ENCODE data around the gene PSMD1.
A peak's percentile ranks its signal among the peaks of the same experiment; 100 is the strongest.

PSMD1 gene

DNA sequence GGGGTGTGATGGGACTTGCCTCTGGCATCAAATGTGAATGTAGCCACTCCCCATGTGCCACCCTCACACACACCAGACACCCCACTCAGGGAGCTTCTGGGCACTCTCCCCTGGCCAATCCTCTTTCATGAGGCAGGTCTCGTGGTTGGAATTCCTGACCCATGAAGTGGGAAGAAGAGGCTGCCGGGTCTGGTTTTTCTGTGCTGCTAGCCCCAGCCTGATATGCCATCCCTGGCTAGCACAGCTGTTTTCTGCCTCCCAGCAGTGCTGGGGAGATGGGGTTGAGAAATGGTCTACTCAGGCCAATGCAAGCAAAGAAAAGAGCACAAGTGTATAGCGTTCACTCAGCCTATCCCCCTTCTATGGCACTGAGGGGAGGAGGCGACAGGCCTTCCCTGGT, 20.5 kb upstream of the PSMD1 start:
- DNase-seq (ENCODE audit: low read depth in 2 of 2): no peak

DNA sequence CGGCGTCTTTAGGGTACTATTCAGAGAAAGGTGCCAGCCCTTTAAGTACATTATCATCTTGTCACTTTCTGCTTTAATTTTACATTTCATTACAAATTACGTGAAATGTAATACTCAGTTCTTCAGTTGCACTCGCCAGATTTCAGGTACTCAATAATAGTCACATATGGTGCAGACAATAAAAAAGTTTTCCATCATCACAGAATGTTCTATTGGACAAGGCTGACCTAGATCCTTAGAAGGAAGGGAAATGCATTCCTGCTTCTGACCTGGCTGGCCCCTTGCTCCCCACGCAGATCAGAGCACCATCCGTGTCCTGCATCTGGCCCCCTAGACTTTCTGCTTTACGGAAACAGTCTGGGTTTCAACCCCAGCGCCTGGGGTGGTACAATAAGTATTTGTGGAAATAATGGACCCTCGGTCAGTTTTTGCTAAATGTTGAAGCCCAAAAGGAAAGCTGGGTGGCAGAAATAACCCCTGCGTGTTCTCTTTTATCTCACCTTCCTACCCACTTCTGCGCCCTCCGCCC, 20.0 kb upstream of the PSMD1 start:
- DNase-seq (ENCODE audit: low read depth in 2 of 2): no peak

DNA sequence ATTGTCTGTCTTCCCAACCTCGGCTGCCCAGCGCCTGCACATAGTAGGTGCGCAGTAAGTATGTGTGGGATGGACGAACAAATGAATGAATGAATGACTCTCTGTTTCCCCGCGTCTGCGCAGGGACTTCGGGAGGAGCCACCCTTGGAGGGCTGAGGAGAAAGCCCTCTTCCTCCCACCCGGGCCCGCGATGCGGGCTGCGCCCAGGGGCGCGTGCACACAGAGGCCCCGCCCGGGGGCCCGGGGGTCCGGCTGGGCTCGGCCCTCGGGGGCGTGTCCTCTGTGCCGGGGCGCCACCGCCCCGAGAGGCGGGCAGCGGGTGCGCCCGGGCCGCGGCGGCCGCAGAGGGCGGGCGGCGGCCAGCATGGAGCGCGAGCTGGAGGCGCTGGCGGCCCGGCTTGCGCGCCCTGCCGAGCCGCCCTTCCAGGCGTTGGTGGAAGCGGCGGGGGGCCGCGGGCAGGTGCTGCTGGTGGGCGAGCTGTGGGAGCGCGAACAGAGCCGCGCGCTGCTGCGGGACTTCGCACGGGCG, 19.4 kb upstream of the PSMD1 start, which contains the start of gene C2orf72:
C2orf72 (plus strand) TSS at position 322 of the 529 bp plus-strand sequence; CDS start at position 365, 43 bp downstream.
- DNase-seq (ENCODE audit: low read depth in 2 of 2): no peak

DNA sequence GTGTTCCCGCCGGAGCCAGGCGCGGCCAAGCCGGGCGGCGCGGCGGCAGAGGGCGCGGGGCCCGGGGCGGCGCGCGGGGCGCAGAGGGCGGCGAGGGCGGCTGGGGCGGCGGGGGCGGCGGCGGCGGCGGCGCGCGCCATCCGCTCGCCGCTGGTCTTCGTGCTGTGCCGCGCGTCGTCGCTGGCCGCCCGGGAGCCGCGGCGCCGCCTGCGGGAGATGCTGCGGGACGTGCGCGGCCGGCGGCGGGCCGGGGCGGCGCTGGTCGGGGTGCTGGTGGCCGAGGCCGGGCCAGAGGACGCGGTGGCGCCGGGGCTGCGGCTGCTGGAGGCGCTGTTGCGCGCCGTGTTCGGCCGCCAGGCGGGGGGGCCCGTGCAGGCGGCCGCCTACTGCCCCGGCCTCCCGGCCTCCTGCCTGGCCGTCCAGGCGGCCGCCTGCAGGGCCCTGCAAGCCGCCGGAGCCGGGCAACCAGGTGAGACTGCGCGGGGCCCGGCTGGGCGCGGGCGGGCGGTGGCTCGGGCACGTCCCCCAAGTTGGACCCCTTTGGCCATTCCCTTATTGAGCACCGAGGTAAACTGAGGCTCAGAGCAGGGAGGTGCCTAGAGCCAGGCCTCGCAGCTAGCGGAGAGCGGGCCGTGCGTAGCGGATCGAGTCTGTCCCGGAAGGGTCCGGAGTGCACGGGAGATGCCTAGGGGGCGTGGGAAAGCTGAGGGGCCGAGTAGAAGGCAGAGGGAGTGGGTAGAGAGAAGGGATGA, 18.8 kb upstream of the PSMD1 start:
- DNase-seq (ENCODE audit: low read depth in 2 of 2): no peak

DNA sequence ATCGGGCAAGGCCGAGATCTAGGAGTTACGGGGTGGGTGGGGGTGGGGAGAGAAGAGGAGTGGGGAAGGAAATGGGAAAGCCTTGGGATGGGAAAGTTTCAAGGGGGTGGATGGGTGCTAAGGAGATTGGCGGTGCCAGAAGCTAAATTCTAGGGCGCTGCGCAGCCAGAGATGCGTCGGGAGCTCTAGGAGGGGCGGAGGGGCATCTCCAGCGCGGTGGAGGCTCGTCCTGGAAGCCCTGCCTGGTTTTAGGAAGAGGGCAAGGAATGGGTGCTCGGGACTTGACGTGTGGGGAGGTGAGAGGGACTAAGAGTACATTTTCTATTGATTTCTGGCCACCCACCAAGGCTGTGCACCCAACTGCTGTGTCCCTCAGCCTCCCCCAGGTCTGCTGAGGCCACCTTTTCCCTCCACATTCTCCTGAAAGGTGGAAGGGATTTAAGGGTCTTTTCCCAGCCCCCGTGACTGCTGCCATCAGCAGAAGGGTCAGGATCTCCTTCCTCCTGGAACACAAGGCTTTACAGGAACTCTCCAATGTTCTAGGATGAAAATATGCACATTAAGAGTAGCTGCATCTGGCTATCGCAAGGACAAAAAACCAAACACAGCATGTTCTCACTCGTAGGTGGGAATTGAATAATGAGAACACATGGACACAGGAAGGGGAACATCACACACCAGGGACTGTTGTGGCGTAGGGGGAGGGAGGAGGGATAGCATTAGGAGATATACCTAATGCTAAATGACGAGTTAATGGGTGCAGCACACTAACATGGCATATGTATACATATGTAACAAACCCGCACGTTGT, 18.0 kb upstream of the PSMD1 start:
- DNase-seq (ENCODE audit: low read depth in 2 of 2): no peak

DNA sequence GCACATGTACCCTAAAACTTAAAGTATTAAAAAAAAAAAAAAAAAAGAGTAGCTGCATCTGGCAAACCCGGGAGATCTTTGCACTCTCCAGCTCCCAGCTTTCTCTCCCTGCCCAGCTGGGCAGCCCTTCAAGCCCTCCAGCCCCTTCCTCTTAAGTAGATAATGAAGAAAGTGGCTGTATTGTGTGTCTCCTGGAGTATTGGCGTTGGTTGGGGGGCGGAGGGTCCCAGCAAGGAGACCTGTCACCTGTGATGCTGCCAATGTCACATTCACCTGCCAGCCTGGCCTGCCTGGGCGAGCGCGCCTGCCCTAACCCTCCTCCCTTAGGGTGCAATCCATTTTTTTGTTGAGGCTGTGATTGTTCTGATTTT, 17.4 kb upstream of the PSMD1 start:
- DNase-seq (ENCODE audit: low read depth in 2 of 2): no peak

DNA sequence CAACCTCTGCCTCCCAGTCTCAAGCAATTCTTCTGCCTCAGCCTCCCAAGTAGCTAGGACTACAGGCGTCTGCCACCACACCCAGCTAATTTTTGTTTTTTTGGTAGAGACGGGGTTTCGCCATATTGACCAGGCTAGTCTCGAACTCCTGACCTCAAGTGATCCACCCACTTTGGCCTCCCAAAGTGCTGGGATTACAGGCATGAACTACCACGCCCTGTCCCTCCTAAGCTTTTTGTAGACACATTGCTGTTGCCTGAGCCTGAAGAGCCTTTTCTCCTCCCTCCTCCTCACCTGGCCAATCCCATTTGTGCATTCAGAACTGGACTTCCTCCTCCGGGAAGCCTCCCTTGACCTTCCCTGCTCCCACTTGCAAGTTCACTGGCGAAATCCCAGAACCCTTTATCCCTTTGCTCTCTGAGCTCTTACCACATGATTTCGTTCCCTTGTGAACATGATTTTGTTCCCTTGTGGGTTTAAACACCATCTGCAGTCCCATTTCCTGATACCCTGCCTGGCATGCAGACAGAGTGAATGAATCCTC, 16.8 kb upstream of the PSMD1 start:
- no peak for DNase-seq (ENCODE audit: low read depth in 2 of 2)

DNA sequence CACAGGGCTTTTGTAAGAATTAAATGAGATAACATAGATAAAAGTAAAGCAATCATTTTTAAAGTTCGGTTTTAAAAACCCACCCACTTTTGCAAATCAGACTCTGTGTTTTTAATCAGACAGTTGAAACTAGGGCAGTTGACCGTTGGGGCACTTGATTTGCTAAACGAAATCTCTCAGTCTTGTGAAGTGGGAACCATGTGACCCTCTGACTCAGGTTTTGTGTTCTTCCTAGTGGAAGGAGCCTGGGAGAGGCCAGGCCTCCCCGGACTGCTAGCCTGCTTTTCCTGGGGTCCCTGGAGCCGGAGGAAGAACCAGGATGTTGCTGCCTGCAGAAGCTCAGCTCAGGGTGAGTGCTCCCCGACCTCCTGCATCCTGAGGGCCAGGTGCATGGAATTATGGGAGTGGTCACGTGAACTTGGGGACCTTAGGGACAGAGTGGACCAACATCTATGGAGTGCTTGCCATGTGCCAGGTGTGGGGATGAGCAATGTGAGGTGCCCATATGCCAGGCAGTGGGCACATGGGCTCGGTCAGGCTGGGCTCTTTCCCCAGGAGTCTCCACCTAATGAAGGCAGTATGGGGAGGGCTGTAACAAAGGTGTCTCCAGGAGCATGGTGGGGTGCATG, 15.5 kb upstream of the PSMD1 start:
- DNase-seq (ENCODE audit: low read depth in 2 of 2): no peak

DNA sequence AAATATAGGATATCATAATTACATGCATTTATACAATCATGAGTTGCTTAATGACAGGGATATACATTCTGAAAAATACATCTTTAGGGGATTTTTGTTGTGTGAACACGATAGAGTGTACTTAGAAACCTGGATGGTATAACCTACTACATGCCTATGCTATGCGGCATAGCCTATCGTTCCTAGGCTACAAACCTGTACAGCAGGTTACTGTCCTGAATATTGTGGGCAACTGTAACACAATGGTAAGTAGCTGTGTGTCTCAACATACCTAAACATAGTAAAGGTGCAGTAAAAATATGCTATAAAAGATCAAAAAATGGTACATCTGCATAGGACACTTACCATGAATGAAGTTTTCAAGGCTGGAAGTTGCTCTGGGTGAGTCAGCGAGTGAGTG, 12.9 kb upstream of the PSMD1 start:
- DNase-seq (ENCODE audit: low read depth in 2 of 2): no peak

DNA sequence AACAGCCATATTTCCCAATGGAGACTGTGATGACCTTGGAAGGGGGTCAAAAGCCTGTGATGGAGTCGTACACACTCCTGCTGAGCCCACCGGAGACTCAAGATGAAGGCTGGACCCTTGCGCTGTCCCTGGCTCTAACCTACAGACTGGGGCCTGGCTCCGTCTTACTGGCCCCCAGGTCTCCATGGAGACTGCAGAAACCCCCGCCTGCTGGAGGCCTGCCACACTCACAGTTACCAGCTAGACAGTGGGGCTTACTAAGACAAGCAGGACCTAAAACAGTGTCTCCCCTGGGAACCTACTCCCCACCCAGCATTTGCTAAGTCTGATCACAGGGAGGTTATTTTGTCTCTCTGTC, 9.8 kb upstream of the PSMD1 start:
- DNase-seq (ENCODE audit: low read depth in 2 of 2): no peak

DNA sequence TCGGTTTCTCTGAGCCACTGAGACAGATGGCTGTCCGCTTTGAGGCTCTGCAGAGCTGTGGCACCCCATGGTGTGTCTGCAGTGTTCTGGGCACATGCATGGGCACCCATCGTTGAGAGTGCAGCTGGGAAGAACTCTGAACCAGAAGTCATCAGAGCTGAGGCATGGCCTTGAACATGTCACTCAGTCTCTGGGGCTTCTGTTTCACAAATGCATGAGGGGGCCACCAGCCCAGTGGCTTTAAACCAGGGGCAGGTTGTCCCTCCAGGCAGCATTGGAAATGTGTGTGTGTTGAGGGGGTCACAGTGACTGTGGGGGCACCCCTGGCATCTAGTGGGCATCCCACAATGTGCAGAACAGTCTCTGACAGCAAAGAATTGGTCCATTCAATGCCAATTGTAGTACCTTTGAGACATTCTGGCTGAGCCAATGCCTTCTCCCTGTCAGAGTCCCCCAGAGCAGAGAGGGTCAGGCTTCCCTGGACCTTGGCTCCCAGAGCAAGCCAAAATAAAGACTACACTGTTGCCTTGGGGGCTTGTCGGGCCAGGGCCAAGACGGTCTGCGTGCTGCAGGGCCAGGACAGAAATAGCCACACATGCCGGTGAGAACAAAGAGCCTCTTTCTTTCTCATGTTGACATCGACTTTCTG, 9.3 kb upstream of the PSMD1 start:
- no peak for DNase-seq (ENCODE audit: low read depth in 2 of 2)

DNA sequence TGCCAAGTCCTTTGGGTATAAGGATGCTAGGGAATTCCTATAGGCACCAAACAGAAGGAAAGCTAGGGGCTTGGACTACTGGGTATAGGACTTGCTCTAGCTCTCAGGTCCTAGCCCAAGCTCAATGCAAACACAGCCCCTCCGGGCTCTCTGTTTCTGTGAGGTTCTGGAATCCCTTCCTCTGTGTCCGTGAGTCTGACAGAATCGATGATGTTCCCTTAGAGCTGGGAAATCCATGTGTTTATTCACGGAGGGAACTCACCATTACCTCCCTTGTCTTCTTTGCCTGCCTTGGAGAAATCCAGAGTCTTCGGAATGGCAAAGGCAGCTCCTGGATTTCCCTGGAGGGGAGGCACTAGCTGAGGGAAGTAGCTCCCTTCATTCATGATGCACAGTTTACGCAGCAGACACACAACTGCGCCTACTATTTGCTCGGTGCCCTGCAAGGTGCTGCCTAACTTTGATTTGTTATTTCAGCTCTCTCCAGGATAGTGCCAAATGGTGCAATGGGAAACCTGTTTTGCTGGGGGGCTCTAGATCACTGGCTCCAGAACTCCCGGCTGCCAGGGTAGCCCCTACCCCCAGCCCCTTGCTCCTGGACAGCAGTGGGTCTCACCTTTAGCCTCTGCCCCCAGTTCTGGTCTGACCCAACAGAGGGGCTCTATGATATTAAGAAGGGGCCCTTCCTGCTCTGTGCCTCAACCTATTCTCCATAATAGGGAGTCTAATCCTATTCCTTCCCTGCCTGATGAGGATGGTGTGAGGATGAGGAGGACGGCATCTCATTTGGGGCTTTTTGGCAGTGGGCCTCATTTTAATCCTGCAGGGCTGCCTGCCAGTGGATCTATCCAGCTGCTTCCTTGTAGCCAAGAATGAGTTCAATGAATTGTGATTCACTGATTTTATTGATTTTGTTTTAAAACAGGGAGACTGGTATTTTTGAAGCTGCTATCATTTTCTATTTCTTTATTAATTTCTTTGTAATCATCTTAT, 8.4 kb upstream of the PSMD1 start:
- DNase-seq (ENCODE audit: low read depth in 2 of 2): no peak

DNA sequence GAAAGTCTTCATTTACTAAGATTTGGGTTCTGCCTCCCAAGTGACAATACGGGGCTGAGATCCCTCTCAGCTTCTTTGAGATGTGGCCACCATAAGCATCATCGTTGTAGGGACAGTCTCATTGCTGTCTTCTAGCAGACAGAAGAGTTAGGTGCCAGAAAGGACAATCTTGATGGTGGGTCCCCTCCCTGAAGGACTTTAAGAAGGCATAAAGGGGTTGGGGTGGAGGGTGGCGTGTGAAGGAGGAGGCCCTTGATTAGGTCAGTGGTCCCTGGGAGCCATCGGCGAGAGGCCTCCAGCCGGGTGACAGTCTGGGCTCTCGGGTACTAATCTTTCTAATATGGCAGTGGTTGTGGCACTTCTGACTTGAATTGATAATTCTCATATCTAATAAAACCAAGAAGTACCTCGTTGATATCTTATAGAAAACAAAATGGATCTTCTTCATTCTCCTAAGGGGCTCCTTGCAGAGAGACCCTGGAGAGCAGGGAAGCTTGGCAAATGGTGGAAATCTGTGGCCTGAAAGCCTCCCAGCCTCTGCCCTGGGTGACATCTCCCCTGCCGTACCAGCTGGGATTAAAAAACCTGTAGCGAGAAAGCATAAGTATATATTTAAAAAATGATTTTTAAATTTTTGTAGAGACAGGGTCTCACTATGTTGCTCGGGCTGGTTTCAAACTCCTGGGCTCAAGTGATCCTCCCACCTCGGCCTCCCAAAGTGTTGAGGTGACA, 7.2 kb upstream of the PSMD1 start:
- DNase-seq (ENCODE audit: low read depth in 2 of 2): no peak

DNA sequence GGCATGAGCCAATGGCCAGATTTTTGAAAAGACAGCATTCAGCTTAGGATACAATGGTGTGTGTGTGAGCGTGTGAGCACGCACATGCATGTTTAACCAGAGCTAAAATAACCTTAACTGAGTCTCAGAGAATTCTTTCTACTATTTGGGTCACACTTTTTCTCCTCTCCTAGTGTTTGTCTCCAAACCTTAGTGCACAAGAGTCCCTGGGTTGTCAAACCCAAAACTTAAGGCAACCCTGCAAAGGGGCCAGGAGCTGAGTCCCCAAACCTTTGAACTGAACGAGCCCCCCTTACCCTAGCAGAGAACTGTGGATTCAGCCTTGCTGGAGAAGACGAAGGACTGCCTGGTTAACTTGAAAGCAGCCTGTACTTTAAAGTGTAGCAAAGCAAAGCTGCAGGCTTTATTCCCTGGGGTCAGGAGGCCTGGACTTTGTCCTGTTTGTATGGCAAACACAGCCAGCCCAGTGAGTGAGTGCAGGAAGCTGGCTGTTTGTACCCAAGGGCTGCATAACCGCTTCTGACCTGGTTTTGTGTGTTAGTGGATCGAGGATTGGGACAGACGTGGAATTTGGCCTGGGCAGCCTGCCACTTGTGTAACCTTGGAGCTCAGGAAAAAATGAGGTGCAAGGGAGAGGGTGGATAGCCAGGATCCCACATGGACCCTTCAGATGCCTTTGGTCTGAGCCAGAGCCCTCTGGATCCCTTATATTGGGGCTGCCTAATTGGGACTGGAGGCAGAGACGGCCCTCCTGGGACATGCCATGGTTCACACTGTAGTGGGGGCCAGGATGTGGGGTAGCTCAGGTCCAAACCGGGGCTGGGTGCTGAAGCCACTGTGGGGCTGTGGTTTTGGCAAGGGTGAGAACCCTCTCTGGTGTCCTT, 6.4 kb upstream of the PSMD1 start:
- DNase-seq (ENCODE audit: low read depth in 2 of 2): no peak

DNA sequence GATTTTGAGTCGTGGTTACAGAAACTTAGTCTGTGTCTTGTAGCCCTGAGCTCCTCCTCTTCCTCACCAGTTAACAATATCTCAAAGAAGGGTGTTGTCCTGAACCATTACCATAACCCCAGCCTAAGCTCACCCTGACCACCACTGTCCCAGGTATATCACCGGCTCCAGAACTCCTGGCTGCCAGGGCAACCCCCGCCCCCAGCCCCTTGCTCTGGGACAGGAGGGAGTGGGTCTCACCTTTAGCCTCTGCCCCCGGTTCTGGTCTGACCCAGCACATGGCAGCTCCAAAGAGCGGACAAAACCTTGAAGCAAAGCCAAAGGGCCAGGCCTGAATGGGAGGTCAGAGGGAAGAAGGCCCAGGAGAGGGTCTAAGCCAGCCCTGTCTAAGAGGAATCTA, 5.6 kb upstream of the PSMD1 start:
- no peak for DNase-seq (ENCODE audit: low read depth in 2 of 2)

DNA sequence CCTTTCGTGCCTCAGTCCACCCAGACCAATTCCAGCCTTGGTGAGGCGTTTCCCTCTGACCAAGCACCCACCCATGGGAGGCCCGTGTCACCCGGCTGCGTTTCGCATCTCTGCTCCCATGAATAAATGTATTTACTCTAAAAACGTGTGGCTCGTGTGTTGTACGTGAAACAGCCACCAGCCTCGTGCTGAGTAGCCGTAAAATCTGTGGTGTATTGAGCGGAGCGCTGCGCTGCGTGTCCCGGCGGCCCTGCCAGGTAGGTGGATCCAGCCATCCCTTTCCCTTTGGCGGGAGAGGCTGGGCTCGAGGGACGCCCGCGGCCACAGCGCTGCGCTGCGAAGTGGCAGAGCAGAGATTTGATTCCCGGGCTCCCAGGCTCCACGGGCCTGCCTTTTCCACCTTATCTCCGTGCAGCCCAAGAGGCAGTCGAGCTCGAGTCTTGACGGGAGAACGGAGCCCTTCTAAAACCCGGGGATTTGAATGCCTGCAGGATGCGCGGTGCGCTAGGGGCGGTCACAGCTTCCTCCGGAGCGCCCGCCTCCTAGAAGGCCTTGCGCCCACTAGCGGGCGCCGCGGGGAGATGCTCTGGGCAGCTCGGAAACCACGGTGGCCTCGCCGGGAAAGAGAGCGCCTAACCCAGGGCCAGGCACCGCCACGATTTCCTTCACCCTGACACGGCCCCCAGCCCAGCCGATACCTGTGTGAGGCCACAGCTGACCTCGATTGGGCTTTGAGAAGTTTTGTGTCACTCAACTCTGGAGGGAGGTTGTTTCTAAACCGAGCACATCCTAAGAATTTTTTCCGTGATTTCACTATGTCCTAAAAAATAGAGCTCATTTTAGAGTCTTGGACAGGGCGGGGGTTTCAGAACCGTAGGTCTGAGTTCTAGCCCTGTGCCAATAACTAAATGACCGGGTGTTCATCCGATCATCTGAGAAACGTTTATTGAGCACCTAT, 3.9 kb upstream of the PSMD1 start:
- DNase-seq (ENCODE audit: low read depth in 2 of 2): peak; percentile 75 to 78

DNA sequence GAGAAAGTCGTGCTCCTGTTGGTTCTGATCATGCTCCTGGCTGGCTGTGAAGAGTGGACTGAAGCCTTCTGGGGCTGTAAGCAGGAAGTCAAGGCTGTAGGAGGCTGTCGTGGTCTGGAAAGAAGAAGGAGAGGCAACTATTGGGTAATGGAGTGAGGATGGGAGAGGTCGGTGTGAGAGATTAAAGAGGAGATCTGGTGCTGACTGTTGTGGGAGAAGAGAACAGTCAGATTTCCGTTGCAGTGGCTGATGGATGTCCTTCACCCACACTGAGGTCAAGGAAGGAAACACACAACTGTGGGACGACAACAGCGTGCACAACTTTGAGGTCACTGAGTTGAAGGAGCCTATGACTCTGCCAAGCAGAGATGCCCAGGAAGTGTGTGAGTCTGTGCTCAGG, 2.8 kb upstream of the PSMD1 start:
- DNase-seq (ENCODE audit: low read depth in 2 of 2): no peak

All from stimulated activated CD8-positive, alpha-beta memory T cell treated with anti-CD3 and anti-CD28 coated beads, Interleukin-15, amount 100 ng/mL, for 48 hours (primary cell).